Neutrophil (primary cell): Measurements from ENCODE around the gene NMD3.

Source experiments
- H3K27ac ChIP-seq: fragments of 200-600 bp; sonication (generic); 2 replicates; pipeline ENCODE4 v1.5.1; 2016; ENCODE audit warnings: mild to moderate bottlenecking, moderate library complexity
- H3K27me3 ChIP-seq: fragments of 200-600 bp; sonication (generic); 2 replicates; pipeline ENCODE4 v1.6.0; 2016; ENCODE audit warnings: mild to moderate bottlenecking
- H3K36me3 ChIP-seq: fragments of 200-600 bp; sonication (generic); 2 replicates; pipeline ENCODE4 v1.5.1; 2017
- H3K4me1 ChIP-seq, 2 experiments: fragments of 200-600 bp in 1 of 2; sonication (generic) in 1 of 2; 1 replicate in 1 of 2; 2 replicates in 1 of 2; pipeline versions ENCODE4 v1.5.1 to v1.6.1; 2013 to 2016; ENCODE audit warnings: low read depth in 1 of 2, low read length in 1 of 2, mild to moderate bottlenecking in 1 of 2, moderate library complexity in 1 of 2; ENCODE audit not compliant: control insufficient read depth in 1 of 2, insufficient read depth in 1 of 2
- H3K4me3 ChIP-seq, 2 experiments: fragments of 200-600 bp in 1 of 2; sonication (generic) in 1 of 2; 1 replicate in 1 of 2; 2 replicates in 1 of 2; pipeline ENCODE4 v1.5.1; 2013 to 2016; ENCODE audit warnings: low read depth in 1 of 2, low read length in 1 of 2, mild to moderate bottlenecking in 1 of 2, moderate library complexity in 1 of 2
- H3K9me3 ChIP-seq: fragments of 200-600 bp; sonication (generic); 2 replicates; pipeline ENCODE4 v1.5.1; 2016
- TF ChIP-seq, protein P1 (sequence below): fragments of 200-600 bp; sonication (generic); IDR thresholded peaks from 2 replicates; pipeline ENCODE4 v1.5.1; 2016; ENCODE audit warnings: antibody characterized with exemption

The NMD3 gene

DNA sequence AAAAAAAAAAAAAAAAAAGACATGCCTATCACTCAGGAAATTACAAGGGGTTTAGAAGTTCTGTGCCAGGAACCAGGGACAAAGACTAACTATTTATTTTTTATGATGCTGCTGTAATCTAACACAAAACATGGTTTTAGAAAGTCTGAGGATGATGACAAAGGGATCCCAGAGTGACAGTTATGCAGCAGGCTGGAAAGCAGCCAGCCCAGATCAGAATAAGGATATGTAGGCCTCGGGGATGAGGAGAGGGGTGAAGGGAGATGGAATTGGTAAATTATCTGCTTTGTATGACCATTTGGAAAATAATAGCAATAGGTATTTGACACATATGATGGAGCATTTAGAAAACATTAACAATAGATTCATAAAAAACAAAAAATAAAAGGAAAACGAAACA is 34.1 kb upstream of the NMD3 start:
- H3K27me3 ChIP-seq = no peaks in the 10 kb centered on the region
- TF ChIP-seq, protein P1, sequence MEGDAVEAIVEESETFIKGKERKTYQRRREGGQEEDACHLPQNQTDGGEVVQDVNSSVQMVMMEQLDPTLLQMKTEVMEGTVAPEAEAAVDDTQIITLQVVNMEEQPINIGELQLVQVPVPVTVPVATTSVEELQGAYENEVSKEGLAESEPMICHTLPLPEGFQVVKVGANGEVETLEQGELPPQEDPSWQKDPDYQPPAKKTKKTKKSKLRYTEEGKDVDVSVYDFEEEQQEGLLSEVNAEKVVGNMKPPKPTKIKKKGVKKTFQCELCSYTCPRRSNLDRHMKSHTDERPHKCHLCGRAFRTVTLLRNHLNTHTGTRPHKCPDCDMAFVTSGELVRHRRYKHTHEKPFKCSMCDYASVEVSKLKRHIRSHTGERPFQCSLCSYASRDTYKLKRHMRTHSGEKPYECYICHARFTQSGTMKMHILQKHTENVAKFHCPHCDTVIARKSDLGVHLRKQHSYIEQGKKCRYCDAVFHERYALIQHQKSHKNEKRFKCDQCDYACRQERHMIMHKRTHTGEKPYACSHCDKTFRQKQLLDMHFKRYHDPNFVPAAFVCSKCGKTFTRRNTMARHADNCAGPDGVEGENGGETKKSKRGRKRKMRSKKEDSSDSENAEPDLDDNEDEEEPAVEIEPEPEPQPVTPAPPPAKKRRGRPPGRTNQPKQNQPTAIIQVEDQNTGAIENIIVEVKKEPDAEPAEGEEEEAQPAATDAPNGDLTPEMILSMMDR = no peak
- H3K4me3 ChIP-seq = no peak overlapping the region
- H3K4me1 ChIP-seq = no peaks in the 10 kb centered on the region
- H3K36me3 ChIP-seq = no peaks in the 10 kb centered on the region
- H3K27ac ChIP-seq = no peak overlapping the region
- H3K9me3 ChIP-seq = no peaks in the 10 kb centered on the region

DNA sequence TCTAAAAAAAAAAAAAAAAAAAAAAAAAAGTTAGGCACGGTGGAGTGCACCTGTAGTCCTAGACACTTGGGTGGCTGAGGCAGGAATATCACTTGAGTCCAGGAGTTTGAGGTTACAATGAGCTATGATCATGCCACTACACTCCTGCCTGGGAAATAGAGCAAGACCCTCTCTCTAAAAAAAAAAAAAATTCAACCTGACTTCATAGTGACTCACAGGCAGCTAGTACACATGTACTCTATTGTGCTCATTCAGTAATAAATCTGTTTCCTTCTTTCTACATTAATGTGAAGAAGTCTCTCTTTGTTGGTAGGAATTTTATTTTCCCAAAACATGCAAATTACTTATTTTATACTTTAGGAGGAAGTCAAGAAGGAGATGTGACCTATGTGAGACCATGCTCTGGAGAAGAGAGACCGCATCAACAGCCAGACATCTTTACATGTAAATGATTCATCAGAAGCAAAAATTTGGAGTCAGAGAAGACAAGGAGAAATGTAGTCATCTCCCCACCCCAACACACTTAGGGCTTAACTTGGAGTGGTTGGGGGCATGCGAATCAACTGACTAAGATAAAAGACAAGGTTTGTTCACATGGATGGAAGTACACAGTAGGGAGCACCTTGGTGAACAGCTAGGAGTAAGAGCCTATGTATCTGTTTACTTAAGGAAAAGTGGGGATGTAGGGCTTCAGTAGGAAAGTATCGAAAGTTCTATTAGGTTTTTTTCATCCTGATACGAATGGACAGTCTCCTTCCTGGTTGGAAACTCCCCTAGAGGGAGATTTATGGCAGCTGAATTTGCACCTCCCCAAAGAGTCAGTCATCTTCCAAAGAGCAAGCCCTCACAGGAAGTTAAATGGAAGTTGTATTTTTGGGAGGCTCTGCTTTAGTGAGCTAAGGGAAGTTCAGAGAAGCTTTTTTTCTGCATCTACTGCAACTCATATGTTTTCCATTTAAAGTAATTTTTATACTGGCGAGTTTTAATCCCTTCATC is 23.0 kb upstream of the NMD3 start:
- TF ChIP-seq, protein P1 = no peak
- Histone ChIP-seq H3K4me3 (no peak overlapping the region), H3K4me1 (peaks cover 8 to 14% of the 10 kb centered on the region in 2 experiments), H3K27me3 (no peaks in the 10 kb centered on the region), H3K9me3 (no peaks in the 10 kb centered on the region), H3K27ac (no peak overlapping the region), H3K36me3 (no peaks in the 10 kb centered on the region)

DNA sequence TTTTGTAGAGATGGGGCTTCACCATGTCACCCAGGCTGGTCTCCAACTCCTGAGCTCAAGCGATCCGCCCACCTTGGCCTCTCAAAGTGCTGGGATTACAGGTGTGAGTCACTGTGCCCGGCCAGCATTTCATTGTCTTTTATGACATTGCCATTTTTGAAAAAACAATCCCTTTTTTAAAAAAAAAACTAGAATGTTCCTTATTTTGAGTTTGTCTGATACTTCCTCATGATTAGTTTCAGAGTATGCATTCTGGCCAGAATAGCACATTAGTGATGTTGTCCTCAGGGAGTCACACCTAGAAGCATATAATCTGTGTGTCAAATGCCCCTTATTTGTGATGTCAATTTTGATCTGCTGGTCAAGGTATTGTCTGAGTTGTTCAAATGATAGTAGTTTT is 21.2 kb upstream of the NMD3 start:
- Histone ChIP-seq H3K4me1 (peaks cover 8 to 14% of the 10 kb centered on the region in 2 experiments), H3K27me3 (no peaks in the 10 kb centered on the region), H3K36me3 (no peaks in the 10 kb centered on the region), H3K4me3 (no peak overlapping the region), H3K9me3 (no peaks in the 10 kb centered on the region), H3K27ac (no peak overlapping the region)
- TF ChIP-seq, protein P1 = no peak

- H3K9me3 ChIP-seq = no peaks in the 10 kb centered on the region
- no peaks in the 10 kb centered on the region for H3K36me3 ChIP-seq
- H3K27ac ChIP-seq = no peak overlapping the region
- no peak overlapping the region for H3K4me3 ChIP-seq
- no peaks in the 10 kb centered on the region for H3K4me1 ChIP-seq
- TF ChIP-seq, protein P1 = no peak
- H3K27me3 ChIP-seq = no peaks in the 10 kb centered on the region
These were observed 17.5 kb upstream of the NMD3 start for GRCh38 chr3:161203485-161204098.

DNA sequence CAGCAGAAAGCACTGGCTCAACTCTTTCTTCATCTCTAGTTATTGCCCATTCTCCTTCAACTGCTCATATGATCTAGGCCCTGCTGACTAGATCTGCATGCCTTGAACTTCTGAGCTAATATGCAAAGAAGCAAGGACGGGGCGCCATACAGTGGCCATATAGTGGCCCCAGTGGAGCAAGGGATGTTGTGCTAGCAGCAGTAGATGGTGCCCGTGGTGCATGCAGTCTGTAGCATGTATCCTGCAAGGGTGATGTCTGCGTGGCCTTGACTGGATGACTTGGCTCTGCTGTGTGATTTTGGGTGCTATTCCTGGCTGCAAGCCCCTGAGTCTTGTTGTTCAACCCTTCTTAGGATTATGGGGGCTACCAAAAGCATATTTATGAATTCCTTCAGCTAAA is 12.2 kb upstream of the NMD3 start:
- H3K36me3 ChIP-seq = no peaks in the 10 kb centered on the region
- H3K27me3 ChIP-seq = no peaks in the 10 kb centered on the region
- H3K4me1 ChIP-seq = no peaks in the 10 kb centered on the region
- no peak overlapping the region for H3K4me3 ChIP-seq
- no peaks in the 10 kb centered on the region for H3K9me3 ChIP-seq
- TF ChIP-seq, protein P1 = no peak
- no peak overlapping the region for H3K27ac ChIP-seq
